Omental fat pad (tissue), 4 donors: Measurements from ENCODE around the gene ADAMTS20. TPM values are rescaled to one million over a fixed set of nuclear protein-coding genes. Genes with fewer than 3 reads are reported as not detected.
"Not testable (repeated sequence)": the region's sequence is repeated elsewhere in the genome, so short reads cannot be mapped to it uniquely, and the experiment has no call there.

ENCODE experiments used
- ATAC-seq: fragments of 150-250 bp; one replicate; pipeline ENCODE4 v1.9.1; 2016; ENCODE audit warnings: mild to moderate bottlenecking, moderate library complexity; ENCODE audit not compliant: low FRiP score
- DNase-seq: peaks from one replicate; pipeline ENCODE4 v3.0.0-alpha.2; 2019; ENCODE audit warnings: low spot score
- CTCF ChIP-seq, 3 donors: fragments of 450-650 bp; IDR thresholded peaks; one replicate each; pipeline ENCODE4 v1.5.1; 2016 to 2017; ENCODE audit warnings: antibody characterized with exemption in 3 of 3, mild to moderate bottlenecking in 3 of 3, moderate library complexity in 2 of 3
- total RNA-seq, 4 donors: library from RNA; depleted of rRNA; stranded (reverse); fragments of >200 nt; gene quantifications; one replicate each; pipeline ENCODE4 v1.1.0, GENCODE V29; 2016

Gene ADAMTS20
- total RNA-seq, 4 donors from 2014 or later: not detected

- ATAC-seq (no peak), DNase-seq (no peak)
- no peak for TF ChIP-seq CTCF (IDR thresholded peaks at IDR 0.05)
Observed at GRCh38 chr12:43551279-43551970, 578 bp downstream of the ADAMTS20 start.

GRCh38 chr12:43550831-43551271 is 1.2 kb downstream of the ADAMTS20 start:
- no peak for TF ChIP-seq CTCF (IDR thresholded peaks at IDR 0.05)
- ATAC-seq (no peak), DNase-seq (no peak)

- no peak for TF ChIP-seq CTCF (IDR thresholded peaks at IDR 0.05)
- DNase-seq (no peak), ATAC-seq (no peak)
Observed at GRCh38 chr12:43544703-43545102, 7.3 kb downstream of the ADAMTS20 start.

- no peak for TF ChIP-seq CTCF (IDR thresholded peaks at IDR 0.05)
- no peak for DNase-seq
- no peak for ATAC-seq
Observed at GRCh38 chr12:43540470-43540869, 11.5 kb downstream of the ADAMTS20 start.

- DNase-seq, ATAC-seq: not testable (repeated sequence)
Observed at GRCh38 chr12:43537675-43538074, 14.3 kb downstream of the ADAMTS20 start.

- DNase-seq (no peak), ATAC-seq (no peak)
- no peak for TF ChIP-seq CTCF (IDR thresholded peaks at IDR 0.05)
Observed at GRCh38 chr12:43516045-43516444, 36.0 kb downstream of the ADAMTS20 start.

- ATAC-seq (no peak), DNase-seq (no peak)
- TF ChIP-seq CTCF (IDR thresholded peaks at IDR 0.05): no peak
Observed at GRCh38 chr12:43501703-43502102, 50.3 kb downstream of the ADAMTS20 start.
